HepG2 (cell line): ENCODE data around the gene NGEF. TPM values are rescaled to one million over a fixed set of nuclear protein-coding genes. Genes with fewer than 3 reads are reported as not detected.
A peak's percentile ranks its signal among the peaks of the same experiment; 100 is the strongest.

Experiments used
- CHD2 ChIP-seq: IDR thresholded peaks from 2 replicates; pipeline ENCODE4 v1.6.1; 2011; ENCODE audit warnings: low read depth, low read length, improper control_type of control experiment
- FOXO1 ChIP-seq: sonication (generic); formaldehyde crosslinking; IDR thresholded peaks from 2 replicates; pipeline ENCODE4 v1.4.0; 2020; ENCODE audit warnings: missing genetic modification reagents
- KMT2B ChIP-seq: IDR thresholded peaks from 2 replicates; pipeline ENCODE4 v1.6.1; 2016; ENCODE audit warnings: missing genetic modification reagents, missing compliant biosample characterization
- MIER2 ChIP-seq: IDR thresholded peaks from 2 replicates; pipeline ENCODE4 v1.6.1; 2016; ENCODE audit warnings: missing biosample characterization, missing genetic modification reagents
- NCOA1 ChIP-seq: sonication (generic); formaldehyde crosslinking; IDR thresholded peaks from 2 replicates; pipeline ENCODE4 v1.9.0; 2021; ENCODE audit warnings: missing genetic modification reagents
- XBP1 ChIP-seq: sonication (generic); formaldehyde crosslinking; IDR thresholded peaks from 2 replicates; pipeline ENCODE4 v1.5.0; 2020; ENCODE audit warnings: missing genetic modification reagents
- ZFP62 ChIP-seq: sonication (generic); formaldehyde crosslinking; IDR thresholded peaks from 2 replicates; pipeline ENCODE4 v1.4.0; 2020; ENCODE audit warnings: missing genetic modification reagents
- ZFP82 ChIP-seq: sonication (generic); formaldehyde crosslinking; IDR thresholded peaks from 2 replicates; pipeline ENCODE4 v1.5.1; 2020; ENCODE audit warnings: mild to moderate bottlenecking, missing genetic modification reagents, borderline replicate concordance
- ZNF292 ChIP-seq: sonication (generic); formaldehyde crosslinking; IDR thresholded peaks from 2 replicates; pipeline ENCODE4 v1.8.1; 2022; ENCODE audit warnings: mild to moderate bottlenecking, low read depth, missing genetic modification reagents, borderline replicate concordance
- ZNF350 ChIP-seq: sonication (generic); formaldehyde crosslinking; IDR thresholded peaks from 2 replicates; pipeline ENCODE4 v1.4.0; 2020; ENCODE audit warnings: mild to moderate bottlenecking, low read depth, missing genetic modification reagents, borderline replicate concordance
- ZNF562 ChIP-seq: sonication (generic); formaldehyde crosslinking; IDR thresholded peaks from 2 replicates; pipeline ENCODE4 v1.8.0; 2022; ENCODE audit warnings: missing genetic modification reagents, borderline replicate concordance
- ZNF644 ChIP-seq: IDR thresholded peaks from 2 replicates; pipeline ENCODE4 v1.6.1; 2016; ENCODE audit warnings: low read depth
- ZNF660 ChIP-seq: sonication (generic); formaldehyde crosslinking; IDR thresholded peaks from 2 replicates; pipeline ENCODE4 v1.5.1; 2020; ENCODE audit warnings: mild to moderate bottlenecking, low read depth, missing genetic modification reagents, borderline replicate concordance
- ZSCAN21 ChIP-seq: sonication (generic); formaldehyde crosslinking; IDR thresholded peaks from 2 replicates; pipeline ENCODE4 v1.8.0; 2022; ENCODE audit warnings: mild to moderate bottlenecking, missing genetic modification reagents, moderate library complexity, borderline replicate concordance
- ZSCAN9 ChIP-seq: IDR thresholded peaks from 2 replicates; pipeline ENCODE4 v1.6.1; 2016; ENCODE audit warnings: borderline replicate concordance
- polyA plus RNA-seq, 8 experiments: library from polyadenylated mRNA; depleted of rRNA in 3 of 8; stranded (reverse) in 7 of 8; unstranded in 1 of 8; fragments of >200 nt; fragmentation: Illumina TruSeq in 4 of 8; extraction: Trizol in 4 of 8; gene quantifications; 2 replicates each; pipeline versions ENCODE4 v1.2.1 to v1.2.3, GENCODE V29; 2011 to 2016; ENCODE audit warnings: low read depth in 4 of 8, missing spikeins in 1 of 8, mixed read lengths in 1 of 8; ENCODE audit not compliant: insufficient read depth in 1 of 8
- total RNA-seq, 5 experiments: library from RNA; depleted of rRNA; stranded (reverse); fragments of >200 nt; fragmentation: Illumina TruSeq; extraction: Trizol; gene quantifications; 2 replicates each; pipeline ENCODE4 v1.2.3, GENCODE V29; 2016; ENCODE audit warnings: low read depth in 1 of 5
- TF ChIP-seq, protein P1 (sequence below): sonication (generic); formaldehyde crosslinking; IDR thresholded peaks from 2 replicates; pipeline ENCODE4 v1.5.1; 2020; ENCODE audit warnings: mild to moderate bottlenecking, missing genetic modification reagents, moderate library complexity
- TF ChIP-seq, protein P2 (sequence below): sonication (generic); formaldehyde crosslinking; IDR thresholded peaks from 2 replicates; pipeline ENCODE4 v1.8.0; 2022; ENCODE audit warnings: mild to moderate bottlenecking, missing genetic modification reagents, moderate library complexity
- TF ChIP-seq, protein P3 (sequence below), 2 experiments: IDR thresholded peaks; 2 replicates each; pipeline ENCODE4 v1.6.1; 2011 to 2012; ENCODE audit warnings: low read length in 2 of 2, borderline replicate concordance in 1 of 2, low read depth in 1 of 2, mild to moderate bottlenecking in 1 of 2, moderate library complexity in 1 of 2
- TF ChIP-seq, protein P4 (sequence below): sonication (generic); formaldehyde crosslinking; IDR thresholded peaks from 2 replicates; pipeline ENCODE4 v1.5.0; 2020; ENCODE audit warnings: mild to moderate bottlenecking, missing genetic modification reagents, borderline replicate concordance

Gene NGEF
- total and polyA plus RNA-seq, 2 of the 13 experiments (the other 11 are each of a cell fraction or from before 2014, with no cell fraction given), result 14.4 to 36.9 TPM

DNA sequence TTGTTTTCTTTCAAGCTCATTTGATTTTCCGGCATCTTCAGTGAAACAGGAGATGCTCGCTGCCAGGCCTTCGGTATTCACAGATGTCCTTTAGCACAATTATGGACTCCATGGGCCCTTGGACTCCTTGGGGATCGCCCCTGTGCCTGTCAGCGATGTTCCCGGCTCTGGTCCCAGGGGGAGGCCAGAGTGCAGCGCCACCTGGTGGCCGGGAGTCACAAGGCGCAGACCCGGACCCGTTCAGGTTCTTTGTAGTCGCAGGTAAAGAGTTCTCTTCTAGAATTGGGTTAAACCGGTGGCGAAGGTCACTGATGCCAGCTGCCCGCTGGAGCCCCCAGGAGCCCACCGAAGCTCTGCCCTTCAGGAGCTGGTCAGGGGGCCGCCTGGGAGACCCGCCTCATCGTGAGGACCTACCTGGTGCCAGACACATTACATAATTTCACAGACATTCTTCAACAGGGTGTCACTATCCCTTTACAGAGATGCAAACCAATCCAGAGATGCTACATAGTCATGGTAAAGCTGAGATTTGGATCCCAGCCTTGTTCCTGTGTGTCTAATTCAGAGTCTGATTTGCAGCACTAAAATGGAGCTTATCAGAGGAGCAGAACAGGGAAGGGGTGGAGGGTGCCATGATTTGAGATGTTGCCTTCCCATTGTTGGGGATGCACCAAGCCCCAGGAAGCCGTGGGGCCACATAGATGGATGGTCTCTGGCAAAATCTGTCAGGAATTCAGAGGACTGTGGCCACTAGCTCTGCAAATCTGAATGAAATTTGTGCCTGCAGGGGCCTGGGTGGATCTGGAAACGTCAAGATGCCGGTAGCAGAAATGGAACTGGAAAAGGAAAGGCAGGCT, 41.1 kb upstream of the NGEF start (continued):
- TF ChIP-seq, protein P1, sequence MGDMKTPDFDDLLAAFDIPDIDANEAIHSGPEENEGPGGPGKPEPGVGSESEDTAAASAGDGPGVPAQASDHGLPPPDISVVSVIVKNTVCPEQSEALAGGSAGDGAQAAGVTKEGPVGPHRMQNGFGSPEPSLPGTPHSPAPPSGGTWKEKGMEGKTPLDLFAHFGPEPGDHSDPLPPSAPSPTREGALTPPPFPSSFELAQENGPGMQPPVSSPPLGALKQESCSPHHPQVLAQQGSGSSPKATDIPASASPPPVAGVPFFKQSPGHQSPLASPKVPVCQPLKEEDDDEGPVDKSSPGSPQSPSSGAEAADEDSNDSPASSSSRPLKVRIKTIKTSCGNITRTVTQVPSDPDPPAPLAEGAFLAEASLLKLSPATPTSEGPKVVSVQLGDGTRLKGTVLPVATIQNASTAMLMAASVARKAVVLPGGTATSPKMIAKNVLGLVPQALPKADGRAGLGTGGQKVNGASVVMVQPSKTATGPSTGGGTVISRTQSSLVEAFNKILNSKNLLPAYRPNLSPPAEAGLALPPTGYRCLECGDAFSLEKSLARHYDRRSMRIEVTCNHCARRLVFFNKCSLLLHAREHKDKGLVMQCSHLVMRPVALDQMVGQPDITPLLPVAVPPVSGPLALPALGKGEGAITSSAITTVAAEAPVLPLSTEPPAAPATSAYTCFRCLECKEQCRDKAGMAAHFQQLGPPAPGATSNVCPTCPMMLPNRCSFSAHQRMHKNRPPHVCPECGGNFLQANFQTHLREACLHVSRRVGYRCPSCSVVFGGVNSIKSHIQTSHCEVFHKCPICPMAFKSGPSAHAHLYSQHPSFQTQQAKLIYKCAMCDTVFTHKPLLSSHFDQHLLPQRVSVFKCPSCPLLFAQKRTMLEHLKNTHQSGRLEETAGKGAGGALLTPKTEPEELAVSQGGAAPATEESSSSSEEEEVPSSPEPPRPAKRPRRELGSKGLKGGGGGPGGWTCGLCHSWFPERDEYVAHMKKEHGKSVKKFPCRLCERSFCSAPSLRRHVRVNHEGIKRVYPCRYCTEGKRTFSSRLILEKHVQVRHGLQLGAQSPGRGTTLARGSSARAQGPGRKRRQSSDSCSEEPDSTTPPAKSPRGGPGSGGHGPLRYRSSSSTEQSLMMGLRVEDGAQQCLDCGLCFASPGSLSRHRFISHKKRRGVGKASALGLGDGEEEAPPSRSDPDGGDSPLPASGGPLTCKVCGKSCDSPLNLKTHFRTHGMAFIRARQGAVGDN (CRISPR knock-in tag), result peak; percentile 68
- no peak for TF ChIP-seq ZNF660 (CRISPR knock-in tag)
- no peak for TF ChIP-seq ZNF562 (CRISPR knock-in tag)
- TF ChIP-seq FOXO1 (CRISPR knock-in tag), result no peak
- TF ChIP-seq, protein P2, sequence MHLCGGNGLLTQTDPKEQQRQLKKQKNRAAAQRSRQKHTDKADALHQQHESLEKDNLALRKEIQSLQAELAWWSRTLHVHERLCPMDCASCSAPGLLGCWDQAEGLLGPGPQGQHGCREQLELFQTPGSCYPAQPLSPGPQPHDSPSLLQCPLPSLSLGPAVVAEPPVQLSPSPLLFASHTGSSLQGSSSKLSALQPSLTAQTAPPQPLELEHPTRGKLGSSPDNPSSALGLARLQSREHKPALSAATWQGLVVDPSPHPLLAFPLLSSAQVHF (CRISPR knock-in tag), result no peak
- no peak for TF ChIP-seq NCOA1 (CRISPR knock-in tag)
- no peak for TF ChIP-seq ZSCAN9
- TF ChIP-seq KMT2B, result no peak
- TF ChIP-seq ZFP62 (CRISPR knock-in tag), result no peak
- no peak for TF ChIP-seq CHD2
- TF ChIP-seq, protein P3, sequence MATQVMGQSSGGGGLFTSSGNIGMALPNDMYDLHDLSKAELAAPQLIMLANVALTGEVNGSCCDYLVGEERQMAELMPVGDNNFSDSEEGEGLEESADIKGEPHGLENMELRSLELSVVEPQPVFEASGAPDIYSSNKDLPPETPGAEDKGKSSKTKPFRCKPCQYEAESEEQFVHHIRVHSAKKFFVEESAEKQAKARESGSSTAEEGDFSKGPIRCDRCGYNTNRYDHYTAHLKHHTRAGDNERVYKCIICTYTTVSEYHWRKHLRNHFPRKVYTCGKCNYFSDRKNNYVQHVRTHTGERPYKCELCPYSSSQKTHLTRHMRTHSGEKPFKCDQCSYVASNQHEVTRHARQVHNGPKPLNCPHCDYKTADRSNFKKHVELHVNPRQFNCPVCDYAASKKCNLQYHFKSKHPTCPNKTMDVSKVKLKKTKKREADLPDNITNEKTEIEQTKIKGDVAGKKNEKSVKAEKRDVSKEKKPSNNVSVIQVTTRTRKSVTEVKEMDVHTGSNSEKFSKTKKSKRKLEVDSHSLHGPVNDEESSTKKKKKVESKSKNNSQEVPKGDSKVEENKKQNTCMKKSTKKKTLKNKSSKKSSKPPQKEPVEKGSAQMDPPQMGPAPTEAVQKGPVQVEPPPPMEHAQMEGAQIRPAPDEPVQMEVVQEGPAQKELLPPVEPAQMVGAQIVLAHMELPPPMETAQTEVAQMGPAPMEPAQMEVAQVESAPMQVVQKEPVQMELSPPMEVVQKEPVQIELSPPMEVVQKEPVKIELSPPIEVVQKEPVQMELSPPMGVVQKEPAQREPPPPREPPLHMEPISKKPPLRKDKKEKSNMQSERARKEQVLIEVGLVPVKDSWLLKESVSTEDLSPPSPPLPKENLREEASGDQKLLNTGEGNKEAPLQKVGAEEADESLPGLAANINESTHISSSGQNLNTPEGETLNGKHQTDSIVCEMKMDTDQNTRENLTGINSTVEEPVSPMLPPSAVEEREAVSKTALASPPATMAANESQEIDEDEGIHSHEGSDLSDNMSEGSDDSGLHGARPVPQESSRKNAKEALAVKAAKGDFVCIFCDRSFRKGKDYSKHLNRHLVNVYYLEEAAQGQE (IDR thresholded peaks at IDR 0.05; ENCODE audit: borderline replicate concordance in 1 of 2, low read depth in 1 of 2, low read length in 2 of 2), result no peak
- no peak for TF ChIP-seq ZSCAN21
- TF ChIP-seq, protein P4, sequence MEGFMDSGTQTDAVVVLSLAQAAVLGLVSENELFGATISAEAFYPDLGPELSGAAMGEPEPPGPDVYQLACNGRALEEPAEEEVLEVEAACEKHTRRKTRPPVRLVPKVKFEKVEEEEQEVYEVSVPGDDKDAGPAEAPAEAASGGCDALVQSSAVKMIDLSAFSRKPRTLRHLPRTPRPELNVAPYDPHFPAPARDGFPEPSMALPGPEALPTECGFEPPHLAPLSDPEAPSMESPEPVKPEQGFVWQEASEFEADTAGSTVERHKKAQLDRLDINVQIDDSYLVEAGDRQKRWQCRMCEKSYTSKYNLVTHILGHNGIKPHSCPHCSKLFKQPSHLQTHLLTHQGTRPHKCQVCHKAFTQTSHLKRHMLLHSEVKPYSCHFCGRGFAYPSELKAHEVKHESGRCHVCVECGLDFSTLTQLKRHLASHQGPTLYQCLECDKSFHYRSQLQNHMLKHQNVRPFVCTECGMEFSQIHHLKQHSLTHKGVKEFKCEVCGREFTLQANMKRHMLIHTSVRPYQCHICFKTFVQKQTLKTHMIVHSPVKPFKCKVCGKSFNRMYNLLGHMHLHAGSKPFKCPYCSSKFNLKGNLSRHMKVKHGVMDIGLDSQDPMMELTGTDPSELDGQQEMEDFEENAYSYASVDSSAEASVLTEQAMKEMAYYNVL (CRISPR knock-in tag), result no peak
- TF ChIP-seq ZFP82 (CRISPR knock-in tag), result no peak
- peak; percentile 21; the same call in 1 of the 2 replicates for TF ChIP-seq ZNF292 (CRISPR knock-in tag)
- no peak for TF ChIP-seq XBP1 (CRISPR knock-in tag)
- no peak for TF ChIP-seq ZNF350
- TF ChIP-seq MIER2 (CRISPR knock-in tag), result no peak
- no peak for TF ChIP-seq ZNF644 (CRISPR knock-in tag)
